ENCODE data around the gene NOMO2.
"Not testable (repeated sequence)": the region's sequence is repeated elsewhere in the genome, so short reads cannot be mapped to it uniquely, and the experiment has no call there.

NOMO2 gene

DNA sequence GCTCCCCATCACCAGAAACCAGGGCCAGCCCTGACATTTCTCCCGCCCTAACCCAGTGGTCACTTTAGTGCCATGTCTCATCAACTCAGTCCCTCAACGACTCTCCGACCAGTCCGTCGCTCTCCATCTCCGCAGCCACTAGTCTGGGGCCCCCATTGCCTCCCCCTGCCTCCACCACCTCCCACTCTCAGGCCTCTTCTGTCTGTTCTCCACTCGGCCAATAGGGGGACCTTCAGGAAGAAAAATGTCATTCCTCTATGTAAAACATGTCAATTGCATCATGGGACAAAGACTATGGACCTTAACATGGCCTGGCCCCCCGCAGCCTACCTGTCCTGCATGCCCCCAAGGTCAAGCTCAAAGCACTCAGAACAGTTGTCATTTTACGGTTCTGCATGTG is 39.3 kb downstream of the NOMO2 start:
- not testable (repeated sequence) for DNase-seq (ENCODE audit: low spot score)

DNA sequence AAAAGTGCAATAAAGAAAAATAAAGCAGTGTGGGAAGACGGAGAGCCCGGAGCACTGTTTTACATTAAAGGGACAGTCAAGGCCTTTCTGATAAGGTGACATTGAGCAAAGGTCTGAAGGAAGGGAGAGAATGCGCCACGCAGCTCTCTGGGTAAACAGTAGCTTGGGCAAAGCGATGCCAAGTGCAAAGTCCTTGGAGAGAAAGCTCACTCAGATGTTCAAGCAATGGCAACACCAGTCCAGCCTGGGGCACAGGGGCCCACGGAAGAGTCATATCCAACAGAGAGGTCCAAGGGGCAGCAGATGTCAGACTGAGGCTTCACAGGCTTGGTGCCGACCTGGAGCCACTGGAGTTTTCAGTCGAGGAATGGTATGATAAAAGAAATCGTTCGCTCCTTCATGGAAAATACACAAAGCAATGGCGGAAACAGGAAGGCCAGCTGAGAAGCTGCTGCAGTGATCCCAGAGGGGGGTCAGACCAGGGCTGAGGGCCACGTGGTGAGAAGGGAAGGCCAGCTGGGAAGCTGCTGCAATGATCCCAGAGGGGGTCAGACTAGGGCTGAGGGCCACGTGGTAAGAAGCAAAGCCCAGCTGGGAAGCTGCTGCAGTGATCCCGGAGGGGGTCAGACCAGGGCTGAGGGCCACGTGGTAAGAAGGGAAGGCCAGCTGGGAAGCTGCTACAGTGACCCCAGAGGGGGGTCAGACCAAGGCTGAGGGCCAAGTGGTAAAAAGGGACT is 40.3 kb downstream of the NOMO2 start:
- DNase-seq (ENCODE audit: low spot score) = not testable (repeated sequence)

DNA sequence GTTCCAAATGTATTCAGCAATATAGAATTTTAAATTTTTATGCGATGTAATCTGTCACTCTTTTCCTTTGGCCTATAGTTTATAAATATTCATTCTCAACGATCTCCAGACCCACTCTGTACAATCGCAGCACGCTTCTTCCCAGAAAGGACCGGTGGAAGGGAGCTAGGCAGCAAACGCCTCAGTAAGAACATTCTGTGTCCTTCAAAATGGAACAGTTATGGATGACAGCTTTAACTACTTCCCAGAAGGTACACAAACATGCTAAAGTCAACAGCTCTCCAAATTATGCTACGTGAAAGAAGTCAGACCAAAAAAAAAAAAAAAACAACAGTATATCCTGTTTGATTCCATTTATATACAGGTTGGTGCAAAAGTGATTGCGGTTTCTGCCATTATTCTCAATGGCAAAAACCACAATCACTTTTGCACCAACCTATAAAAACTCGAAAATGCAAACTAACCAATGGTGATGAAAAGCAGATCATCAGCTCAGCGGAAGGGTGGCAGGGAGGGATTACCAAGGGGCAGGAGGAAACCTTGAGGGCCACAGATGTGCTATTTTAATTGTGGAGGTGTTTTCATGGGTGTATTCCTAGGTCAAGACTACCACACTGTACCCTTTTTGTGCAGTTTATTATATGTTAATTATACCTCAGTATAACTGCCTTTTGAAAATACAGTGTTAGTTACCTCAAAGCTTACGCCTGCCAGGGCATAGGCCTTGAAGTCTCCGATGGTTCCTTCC is 43.2 kb downstream of the NOMO2 start:
- DNase-seq (ENCODE audit: low spot score) = not testable (repeated sequence)

DNA sequence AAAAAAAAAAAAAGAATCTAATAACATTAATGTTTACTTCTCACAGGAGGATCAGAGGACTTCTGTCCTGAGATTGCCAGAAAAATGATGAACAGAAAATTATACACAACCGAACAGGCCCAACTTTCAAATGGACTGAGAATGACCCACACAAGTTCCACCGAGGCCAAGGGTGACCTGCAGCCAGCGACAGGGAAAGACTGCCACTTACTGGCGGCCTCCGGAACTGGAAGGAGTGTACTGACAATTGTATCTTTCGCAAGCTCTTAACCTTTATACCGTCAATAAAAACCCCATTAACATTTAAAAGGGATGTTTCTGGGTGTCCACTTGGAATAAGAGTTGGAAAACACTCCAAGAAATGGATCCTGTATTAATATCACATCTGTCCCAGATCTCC is 63.5 kb downstream of the NOMO2 start:
- DNase-seq (ENCODE audit: low spot score) = not testable (repeated sequence)

DNA sequence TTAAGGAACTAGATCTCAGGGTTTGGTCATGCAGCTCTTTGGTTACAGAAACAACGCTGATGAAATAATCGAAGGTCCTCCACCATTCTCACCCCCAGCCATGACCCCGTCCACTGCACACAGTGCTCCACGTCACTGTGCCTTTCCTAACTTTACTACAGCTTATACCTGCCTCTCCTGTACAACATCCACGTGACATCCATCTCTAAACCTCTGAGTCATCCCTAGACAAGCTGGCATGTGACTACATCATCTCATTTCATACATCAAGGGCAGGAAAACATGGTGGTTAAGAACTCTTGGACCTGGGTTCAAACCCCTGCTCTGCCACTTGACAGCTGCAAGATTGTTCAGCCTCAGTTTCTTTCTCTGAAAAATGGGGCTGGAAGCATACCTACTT is 64.9 kb downstream of the NOMO2 start:
- not testable (repeated sequence) for DNase-seq (ENCODE audit: low spot score)

DNA sequence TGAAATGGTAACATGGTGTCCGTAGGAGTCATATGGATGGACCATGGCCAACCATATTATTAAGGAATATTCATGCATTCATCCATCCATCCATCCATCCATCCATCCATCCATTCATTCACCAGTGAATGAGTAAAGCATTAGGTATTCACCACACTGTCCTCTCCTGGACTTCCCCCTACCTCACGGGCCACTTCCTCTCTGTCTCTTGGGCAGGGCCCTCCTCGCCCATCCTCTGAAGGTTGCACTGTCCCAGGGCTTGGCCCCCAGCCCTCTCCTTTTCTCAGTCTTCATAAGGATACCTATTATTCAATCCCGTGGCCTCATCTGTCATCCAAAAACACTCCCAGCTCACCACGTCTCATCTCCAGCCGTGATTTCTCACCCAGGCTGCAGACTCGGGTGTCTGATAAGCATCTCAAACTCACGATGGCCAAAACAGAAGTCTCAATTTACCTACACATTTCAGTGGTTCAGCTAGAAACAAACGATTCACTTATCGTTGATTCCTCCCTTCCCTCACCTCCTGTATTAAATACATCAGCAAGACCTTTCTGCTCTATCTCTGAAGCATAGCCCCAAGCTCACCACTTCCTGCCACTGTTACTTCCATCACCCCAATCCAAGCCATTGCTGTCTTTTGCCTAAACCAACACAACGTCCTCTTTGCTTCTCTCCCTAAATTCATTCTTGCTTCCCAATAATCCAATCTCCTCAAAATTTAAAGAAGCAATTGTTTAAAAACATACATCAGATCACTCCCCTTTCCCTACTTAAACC is 69.6 kb downstream of the NOMO2 start:
- not testable (repeated sequence) for DNase-seq (ENCODE audit: low spot score)

DNA sequence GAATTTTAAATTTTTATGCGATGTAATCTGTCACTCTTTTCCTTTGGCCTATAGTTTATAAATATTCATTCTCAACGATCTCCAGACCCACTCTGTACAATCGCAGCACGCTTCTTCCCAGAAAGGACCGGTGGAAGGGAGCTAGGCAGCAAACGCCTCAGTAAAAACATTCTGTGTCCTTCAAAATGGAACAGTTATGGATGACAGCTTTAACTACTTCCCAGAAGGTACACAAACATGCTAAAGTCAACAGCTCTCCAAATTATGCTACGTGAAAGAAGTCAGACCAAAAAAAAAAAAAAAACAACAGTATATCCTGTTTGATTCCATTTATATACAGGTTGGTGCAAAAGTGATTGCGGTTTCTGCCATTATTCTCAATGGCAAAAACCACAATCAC is 125.9 kb downstream of the NOMO2 start:
- not testable (repeated sequence) for DNase-seq (ENCODE audit: low spot score)

DNA sequence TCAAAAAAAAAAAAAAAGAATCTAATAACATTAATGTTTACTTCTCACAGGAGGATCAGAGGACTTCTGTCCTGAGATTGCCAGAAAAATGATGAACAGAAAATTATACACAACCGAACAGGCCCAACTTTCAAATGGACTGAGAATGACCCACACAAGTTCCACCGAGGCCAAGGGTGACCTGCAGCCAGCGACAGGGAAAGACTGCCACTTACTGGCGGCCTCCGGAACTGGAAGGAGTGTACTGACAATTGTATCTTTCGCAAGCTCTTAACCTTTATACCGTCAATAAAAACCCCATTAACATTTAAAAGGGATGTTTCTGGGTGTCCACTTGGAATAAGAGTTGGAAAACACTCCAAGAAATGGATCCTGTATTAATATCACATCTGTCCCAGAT is 146.1 kb downstream of the NOMO2 start:
- DNase-seq (ENCODE audit: low spot score) = not testable (repeated sequence)

DNA sequence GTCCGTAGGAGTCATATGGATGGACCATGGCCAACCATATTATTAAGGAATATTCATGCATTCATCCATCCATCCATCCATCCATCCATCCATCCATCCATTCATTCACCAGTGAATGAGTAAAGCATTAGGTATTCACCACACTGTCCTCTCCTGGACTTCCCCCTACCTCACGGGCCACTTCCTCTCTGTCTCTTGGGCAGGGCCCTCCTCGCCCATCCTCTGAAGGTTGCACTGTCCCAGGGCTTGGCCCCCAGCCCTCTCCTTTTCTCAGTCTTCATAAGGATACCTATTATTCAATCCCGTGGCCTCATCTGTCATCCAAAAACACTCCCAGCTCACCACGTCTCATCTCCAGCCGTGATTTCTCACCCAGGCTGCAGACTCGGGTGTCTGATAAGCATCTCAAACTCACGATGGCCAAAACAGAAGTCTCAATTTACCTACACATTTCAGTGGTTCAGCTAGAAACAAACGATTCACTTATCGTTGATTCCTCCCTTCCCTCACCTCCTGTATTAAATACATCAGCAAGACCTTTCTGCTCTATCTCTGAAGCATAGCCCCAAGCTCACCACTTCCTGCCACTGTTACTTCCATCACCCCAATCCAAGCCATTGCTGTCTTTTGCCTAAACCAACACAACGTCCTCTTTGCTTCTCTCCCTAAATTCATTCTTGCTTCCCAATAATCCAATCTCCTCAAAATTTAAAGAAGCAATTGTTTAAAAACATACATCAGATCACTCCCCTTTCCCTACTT is 152.2 kb downstream of the NOMO2 start:
- not testable (repeated sequence) for DNase-seq (ENCODE audit: low spot score)

DNA sequence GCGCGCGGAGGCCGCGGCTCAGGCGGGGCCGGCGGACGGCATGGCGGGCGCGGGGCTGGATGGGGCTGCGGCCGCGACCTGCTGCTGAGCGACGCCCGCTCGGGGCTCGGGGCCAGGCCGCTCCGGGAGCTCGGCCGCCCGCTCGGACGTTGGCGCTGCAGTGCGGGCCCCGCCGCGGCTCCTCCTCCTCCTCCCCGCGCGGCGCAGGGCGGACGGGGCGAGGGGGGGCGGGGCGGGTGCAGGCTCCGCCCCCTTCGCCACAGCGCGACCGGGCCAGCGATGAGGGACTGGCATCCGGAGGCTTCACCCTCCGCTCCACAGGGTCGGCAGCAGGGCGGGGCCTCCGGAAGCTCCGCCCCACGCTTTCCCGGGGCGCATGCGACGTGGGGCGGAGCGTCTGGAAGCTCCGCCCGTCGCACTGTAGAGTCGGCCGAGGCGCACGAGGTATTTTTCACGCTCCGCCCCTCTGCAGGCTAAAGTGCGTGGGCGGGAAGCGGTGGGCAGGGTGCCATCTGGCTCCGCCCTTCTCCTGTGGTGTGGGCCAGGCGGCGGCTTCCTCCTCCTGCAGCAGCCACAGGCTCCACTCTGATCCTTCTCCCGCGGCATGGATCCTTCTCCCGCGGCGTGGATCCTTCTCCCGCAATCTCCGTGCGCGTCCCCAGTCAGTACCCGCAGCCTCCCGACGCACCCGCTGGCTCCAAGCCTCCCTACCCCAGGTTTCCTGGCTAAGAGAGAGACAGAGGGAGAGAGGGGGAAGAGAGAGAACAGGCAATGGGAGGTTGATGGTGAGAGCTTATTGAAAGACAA is 159.8 kb downstream of the NOMO2 start:
- not testable (repeated sequence) for DNase-seq (ENCODE audit: low spot score)

DNA sequence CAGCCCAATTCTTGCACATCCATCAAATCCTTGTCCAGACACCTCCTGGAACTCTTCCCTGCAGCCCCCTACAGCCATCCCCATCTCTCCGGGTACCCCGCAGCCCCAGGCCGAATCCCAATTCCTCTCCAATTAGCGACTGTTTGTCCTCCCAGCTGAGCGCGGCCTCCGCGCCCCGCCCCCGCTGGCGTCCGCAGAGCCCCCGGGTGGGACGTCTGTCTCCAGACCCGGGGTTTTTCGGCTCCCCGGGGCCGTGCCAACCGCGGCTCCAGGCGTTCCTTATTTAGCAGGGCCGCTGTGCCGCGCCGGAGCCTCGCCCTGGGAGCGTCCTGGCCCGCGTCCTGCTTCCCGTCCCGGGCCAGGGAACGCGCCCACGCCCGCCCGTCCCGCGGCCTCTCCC is 160.7 kb downstream of the NOMO2 start:
- DNase-seq (ENCODE audit: low spot score) = not testable (repeated sequence)

DNA sequence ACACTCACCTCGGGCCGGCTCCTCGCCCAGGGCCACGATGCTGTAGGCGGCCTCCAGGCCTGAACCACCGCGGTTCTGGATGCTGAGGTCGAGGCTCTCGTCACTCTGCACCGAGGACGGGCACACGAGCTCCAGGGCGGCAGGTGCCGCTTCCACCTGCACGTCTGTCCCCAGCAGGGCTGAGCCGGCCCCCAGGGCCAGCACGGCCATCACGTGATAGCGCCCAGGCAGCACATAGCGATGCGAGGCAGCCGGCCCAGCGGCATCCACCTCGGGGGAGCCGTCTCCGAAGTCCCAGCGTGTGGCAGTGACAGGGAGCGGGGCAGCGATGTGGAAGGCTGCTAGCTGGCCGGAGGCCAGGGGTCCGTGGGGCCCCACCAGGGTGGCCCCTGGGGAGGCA is 167.5 kb downstream of the NOMO2 start:
- DNase-seq (ENCODE audit: low spot score) = not testable (repeated sequence)

DNA sequence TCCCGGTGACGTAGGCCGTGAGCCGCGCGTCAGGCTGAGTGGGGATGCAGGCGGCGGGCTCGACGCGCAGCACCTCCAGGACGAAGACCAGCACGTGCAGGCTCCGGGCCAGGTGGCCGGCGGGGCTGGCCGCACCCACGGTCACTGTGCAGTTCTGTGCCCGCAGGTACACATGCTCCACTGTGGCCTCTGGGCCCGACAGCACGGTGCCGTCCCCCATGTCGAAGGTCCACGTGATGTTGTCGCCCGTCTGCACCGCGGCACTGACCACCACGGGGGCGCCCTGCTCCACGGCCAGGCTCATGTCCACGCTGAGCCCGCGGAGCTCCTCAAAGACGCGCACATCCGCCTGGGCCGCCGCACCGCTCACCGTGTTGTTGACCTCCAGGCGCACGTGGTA is 174.1 kb downstream of the NOMO2 start:
- DNase-seq (ENCODE audit: low spot score) = not testable (repeated sequence)

DNA sequence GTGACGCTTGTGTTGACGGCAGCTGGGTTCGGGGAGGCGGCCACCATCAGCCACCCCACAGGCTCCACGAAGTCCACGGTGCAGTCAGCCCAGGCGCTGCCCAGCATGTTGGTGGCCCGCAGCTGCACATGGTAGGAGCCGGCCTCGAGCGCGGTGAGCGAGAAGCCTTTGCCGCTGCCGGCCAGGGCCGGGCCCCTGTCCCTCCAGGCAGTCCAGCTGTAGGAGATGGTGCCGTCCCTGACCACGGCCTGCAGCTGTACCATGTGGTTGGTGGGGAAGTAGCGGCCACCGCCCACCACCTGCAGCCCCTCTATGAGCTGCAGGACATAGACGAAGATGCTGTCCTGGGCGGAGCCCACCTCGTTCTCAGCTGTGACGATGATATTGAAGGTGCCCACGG is 175.4 kb downstream of the NOMO2 start:
- not testable (repeated sequence) for DNase-seq (ENCODE audit: low spot score)

DNA sequence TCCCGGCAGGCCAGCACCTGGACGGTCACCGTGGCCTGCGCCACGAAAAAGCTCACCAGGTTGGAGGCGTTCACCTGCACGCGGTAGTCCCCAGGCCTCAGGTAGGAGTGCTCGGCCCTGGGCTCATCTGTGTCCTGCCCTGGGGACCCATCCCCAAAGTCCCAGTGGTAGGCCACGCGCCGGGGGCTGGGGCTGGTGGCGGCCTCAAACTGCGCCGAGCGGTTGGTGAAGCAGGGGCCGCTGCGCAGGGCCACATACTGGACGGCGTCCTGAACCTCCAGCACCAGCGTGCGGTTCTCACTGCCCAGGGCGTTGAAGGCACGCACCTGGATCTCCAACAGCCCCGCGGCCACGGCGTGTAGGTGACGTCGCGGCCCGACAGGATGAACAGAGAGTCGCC is 176.6 kb downstream of the NOMO2 start:
- DNase-seq (ENCODE audit: low spot score) = not testable (repeated sequence)

DNA sequence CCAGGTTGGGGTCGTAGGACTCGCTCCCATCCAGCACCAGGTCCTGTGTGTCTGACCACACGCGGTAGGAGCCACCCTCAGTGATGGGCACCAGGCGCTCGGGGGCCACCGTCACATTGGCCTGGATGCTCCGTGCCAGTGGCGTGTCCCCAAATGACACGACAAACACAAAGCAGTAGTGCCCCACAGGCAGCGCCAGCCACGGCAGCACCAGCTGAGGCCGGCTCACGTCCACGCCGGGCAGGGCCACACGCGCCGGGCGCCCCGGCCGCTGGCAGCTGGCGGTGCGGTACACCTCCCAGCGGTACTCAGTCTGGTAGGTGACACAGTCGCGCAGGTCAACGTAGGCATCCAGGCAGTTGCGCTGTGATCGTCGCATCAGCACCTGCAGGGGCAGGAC is 177.0 kb downstream of the NOMO2 start:
- not testable (repeated sequence) for DNase-seq (ENCODE audit: low spot score)

DNA sequence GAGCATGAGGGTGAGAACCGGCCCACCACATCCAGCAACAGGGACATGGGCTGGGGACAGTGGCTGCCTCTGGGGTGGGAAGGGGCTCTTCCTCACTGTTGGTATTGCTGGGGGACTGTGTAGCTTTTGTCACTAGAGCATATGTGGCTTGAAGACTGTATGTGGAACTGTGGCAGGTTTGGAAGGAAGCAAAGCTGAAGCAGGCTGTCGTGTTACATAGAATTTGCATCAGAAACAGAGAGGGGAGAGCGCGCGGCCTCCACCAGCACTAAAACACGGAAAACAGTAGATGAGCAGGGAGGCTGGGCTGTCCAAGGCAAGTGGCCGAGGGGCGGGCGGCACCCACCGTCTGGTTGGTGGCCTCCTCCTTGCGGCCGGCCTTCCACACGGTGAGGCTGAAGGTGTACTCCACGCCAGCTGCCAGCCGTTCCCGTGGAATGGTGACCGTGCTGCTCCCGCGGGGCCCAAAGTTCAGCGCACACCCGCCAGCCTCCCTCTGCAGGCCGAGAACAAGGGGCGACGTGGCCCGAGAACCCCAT is 177.7 kb downstream of the NOMO2 start:
- DNase-seq (ENCODE audit: low spot score) = not testable (repeated sequence)

DNA sequence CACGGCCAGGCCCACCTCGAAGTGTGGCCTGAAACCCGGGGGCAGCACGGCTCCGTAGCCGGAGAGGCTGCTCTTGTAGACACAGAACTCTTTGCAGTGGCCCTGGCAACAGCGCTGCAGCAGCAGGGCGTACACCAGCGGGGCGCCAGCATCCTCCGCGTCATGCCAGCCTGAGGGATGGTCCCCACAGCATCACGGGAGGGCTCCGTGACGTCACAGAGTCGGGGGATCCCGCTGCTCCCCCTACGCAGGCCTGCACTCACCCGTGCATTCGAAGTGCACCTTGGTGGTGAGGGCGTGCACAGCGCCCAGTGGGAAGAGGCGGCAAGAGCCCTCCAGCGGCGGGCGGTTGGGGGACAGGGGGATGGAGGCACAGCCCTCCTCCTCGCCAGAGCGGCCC is 179.2 kb downstream of the NOMO2 start:
- not testable (repeated sequence) for DNase-seq (ENCODE audit: low spot score)
